Renal cortical epithelial cell (primary cell): ENCODE measurements around the gene CXorf38. TPM values are rescaled to one million over a fixed set of nuclear protein-coding genes. Genes with fewer than 3 reads are reported as not detected.

Experiments
- total RNA-seq: library from RNA; depleted of rRNA; stranded (reverse); fragments of >200 nt; gene quantifications from 2 replicates; pipeline ENCODE4 v1.2.3, GENCODE V29; 2014

Gene CXorf38
- total RNA-seq, 1 donor from 2014 or later = 18.5 TPM

Other genes with a start within 250 kb of the CXorf38 start
- gene ATP6AP2, start 66.6 kb downstream of the CXorf38 start, total RNA-seq = 115 and 169 TPM in 2 replicates
- gene MPC1L, start 24.1 kb downstream of the CXorf38 start, total RNA-seq = not detected in 2 replicates
- 8.9 and 35.5 TPM in 2 replicates for gene MED14, start 88.0 kb upstream of the CXorf38 start, total RNA-seq